ENCODE measurements around the gene RBM19.

Gene RBM19

DNA sequence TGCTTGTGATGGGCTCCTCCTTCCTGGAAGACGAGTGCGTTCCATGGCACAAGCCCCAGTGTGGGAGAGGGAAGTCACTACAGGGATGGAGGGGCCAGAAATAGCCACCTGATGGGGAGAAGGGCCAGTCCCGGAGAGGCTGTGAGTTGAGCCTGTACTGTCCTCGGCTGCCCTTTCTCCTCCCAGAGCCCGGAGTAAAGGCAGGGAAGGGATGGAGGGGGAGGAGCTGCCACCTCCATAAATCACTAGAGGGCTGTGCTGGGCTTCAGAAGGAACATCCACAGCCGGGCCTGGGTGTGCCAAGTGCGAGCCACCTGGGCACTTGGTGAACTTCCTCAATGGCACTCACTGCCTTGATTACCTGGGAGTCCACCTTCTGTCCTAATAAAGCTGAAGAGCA lies 110.1 kb downstream of the RBM19 start:
- TF ChIP-seq, protein P1, sequence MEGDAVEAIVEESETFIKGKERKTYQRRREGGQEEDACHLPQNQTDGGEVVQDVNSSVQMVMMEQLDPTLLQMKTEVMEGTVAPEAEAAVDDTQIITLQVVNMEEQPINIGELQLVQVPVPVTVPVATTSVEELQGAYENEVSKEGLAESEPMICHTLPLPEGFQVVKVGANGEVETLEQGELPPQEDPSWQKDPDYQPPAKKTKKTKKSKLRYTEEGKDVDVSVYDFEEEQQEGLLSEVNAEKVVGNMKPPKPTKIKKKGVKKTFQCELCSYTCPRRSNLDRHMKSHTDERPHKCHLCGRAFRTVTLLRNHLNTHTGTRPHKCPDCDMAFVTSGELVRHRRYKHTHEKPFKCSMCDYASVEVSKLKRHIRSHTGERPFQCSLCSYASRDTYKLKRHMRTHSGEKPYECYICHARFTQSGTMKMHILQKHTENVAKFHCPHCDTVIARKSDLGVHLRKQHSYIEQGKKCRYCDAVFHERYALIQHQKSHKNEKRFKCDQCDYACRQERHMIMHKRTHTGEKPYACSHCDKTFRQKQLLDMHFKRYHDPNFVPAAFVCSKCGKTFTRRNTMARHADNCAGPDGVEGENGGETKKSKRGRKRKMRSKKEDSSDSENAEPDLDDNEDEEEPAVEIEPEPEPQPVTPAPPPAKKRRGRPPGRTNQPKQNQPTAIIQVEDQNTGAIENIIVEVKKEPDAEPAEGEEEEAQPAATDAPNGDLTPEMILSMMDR (conservative IDR thresholded peaks at IDR 0.05; ENCODE audit: low read depth, low read length), result no peak
- no peaks in the 10 kb centered on the region for H3K36me3 ChIP-seq (ENCODE audit: insufficient read depth)
- H3K79me2 ChIP-seq (ENCODE audit: insufficient read depth, low read depth), result no peaks in the 10 kb centered on the region
- H2AFZ ChIP-seq (ENCODE audit: low read depth), result no peak overlapping the region
- H3K9ac ChIP-seq, result no peak overlapping the region
- H3K27ac ChIP-seq, result no peak overlapping the region
- no peaks in the 10 kb centered on the region for H4K20me1 ChIP-seq (ENCODE audit: insufficient read depth)
- no peak overlapping the region for H3K4me3 ChIP-seq (IDR thresholded peaks at IDR 0.05; ENCODE audit: insufficient read depth, low read depth, low read length)
- no peak overlapping the region for H3K4me2 ChIP-seq
- no peaks in the 10 kb centered on the region for H3K27me3 ChIP-seq (ENCODE audit: insufficient read depth, low read depth)
- no peaks in the 10 kb centered on the region for H3K4me1 ChIP-seq (ENCODE audit: low read depth, poor library complexity, severe bottlenecking)

DNA sequence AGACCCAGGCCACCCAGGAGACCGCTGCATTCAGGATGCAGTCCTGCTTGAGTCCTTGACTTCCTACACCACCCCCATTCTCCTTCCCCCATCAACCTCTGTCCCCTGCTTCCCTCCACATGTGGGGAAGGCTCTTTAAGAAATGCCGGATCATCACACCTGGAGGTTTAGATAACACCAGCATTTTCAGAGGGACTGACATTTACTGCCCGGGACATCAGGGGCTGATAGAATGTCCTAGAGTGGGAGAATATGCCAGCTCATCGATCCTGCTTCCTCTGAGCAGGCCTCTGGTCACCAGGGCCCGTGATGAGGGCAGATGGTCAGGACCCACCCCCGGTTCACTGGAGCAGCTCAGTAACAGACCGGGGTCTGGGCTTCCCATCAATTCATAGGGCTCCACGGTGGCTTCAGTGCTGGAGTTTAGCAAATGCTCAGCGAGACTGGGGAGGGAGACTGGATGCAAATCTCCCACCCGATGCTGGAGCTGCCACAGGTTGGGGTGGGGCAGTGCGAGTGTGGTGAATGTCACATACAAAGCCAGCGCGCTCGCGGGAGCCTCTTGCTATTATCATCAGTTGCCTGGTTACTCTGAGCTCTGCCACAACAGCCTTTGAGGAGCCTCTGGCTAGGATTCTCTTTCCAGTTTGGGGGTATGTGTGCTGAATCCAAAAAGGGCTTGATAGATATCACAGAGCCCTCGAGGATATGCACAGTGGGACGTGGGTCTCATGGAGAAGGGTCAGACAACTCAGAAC lies 111.6 kb downstream of the RBM19 start:
- H3K9ac ChIP-seq, result no peak overlapping the region
- TF ChIP-seq, protein P1 (conservative IDR thresholded peaks at IDR 0.05; ENCODE audit: low read depth, low read length), result no peak
- H3K4me2 ChIP-seq, result no peak overlapping the region
- H3K27ac ChIP-seq, result no peak overlapping the region
- H3K79me2 ChIP-seq (ENCODE audit: insufficient read depth, low read depth), result no peaks in the 10 kb centered on the region
- H4K20me1 ChIP-seq (ENCODE audit: insufficient read depth), result no peaks in the 10 kb centered on the region
- H3K36me3 ChIP-seq (ENCODE audit: insufficient read depth), result no peaks in the 10 kb centered on the region
- no peak overlapping the region for H2AFZ ChIP-seq (ENCODE audit: low read depth)
- no peaks in the 10 kb centered on the region for H3K4me1 ChIP-seq (ENCODE audit: low read depth, poor library complexity, severe bottlenecking)
- H3K27me3 ChIP-seq (ENCODE audit: insufficient read depth, low read depth), result no peaks in the 10 kb centered on the region
- H3K4me3 ChIP-seq (IDR thresholded peaks at IDR 0.05; ENCODE audit: insufficient read depth, low read depth, low read length), result no peak overlapping the region

DNA sequence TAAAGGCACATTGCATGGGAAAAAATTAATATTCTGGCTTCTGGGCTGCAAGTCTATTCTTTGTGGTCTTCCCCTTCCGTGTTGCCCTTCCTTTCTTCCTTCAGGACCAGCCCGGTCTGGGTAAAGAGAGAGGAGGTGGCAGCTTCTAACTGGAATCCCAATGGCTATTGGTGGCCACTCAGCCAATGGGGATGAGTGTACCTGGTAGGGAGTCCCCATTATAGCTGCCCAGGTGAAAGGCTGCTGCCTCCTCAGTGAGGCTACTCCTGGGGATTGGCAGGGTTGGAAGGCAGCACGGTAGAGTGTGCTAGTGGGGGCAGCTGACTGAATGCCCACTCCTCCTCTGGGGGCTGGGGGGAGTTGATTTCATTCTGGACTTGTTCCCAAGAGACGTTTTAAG lies 112.6 kb downstream of the RBM19 start:
- Histone ChIP-seq H2AFZ (ENCODE audit: low read depth) (no peak overlapping the region), H3K4me2 (no peak overlapping the region), H3K4me3 (IDR thresholded peaks at IDR 0.05; ENCODE audit: insufficient read depth, low read depth, low read length) (no peak overlapping the region), H3K36me3 (ENCODE audit: insufficient read depth) (no peaks in the 10 kb centered on the region), H4K20me1 (ENCODE audit: insufficient read depth) (no peaks in the 10 kb centered on the region), H3K79me2 (ENCODE audit: insufficient read depth, low read depth) (no peaks in the 10 kb centered on the region), H3K27me3 (ENCODE audit: insufficient read depth, low read depth) (no peaks in the 10 kb centered on the region), H3K9ac (no peak overlapping the region), H3K27ac (no peak overlapping the region), H3K4me1 (ENCODE audit: low read depth, poor library complexity, severe bottlenecking) (no peaks in the 10 kb centered on the region)
- TF ChIP-seq, protein P1 (conservative IDR thresholded peaks at IDR 0.05; ENCODE audit: low read depth, low read length), result no peak

DNA sequence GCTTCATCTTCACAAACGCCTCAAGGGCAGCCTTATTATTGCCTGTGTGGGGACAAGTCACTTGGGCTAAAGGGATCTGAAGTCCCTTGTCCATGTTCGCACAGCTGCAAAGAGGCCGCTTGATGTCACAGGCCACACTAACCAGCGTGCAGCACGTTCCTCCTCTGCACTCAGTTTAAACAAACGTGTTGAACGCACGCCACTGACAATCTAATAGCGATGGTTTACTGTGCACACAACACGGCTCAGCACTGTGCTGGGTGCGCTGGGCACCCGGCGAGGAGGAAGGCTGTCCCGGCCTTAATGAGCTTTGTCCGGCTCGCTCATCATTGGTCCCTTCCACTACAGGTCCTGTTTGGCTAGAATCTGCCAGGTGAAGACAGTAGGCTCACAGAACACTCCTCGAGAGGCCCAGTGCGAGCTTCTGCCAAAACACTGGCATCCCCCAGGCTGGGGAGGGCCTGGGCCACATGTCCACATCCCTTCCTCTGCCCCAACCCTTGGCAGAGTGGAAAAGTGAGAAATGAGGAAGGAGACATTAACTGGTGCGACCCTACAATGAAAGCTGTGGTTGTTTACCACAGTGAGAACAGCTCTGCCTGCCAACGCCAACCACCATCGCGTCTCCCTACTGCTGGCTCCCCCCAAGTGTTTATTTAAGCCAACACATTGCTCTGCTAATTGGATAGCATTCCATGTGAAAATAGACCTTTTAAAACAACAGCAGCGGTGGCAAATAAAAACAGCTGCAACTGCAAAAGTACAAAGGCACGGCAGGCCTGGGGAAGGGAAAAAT lies 113.2 kb downstream of the RBM19 start:
- no peak overlapping the region for H3K9ac ChIP-seq
- H3K79me2 ChIP-seq (ENCODE audit: insufficient read depth, low read depth), result no peaks in the 10 kb centered on the region
- TF ChIP-seq, protein P1 (conservative IDR thresholded peaks at IDR 0.05; ENCODE audit: low read depth, low read length), result no peak
- no peaks in the 10 kb centered on the region for H3K27me3 ChIP-seq (ENCODE audit: insufficient read depth, low read depth)
- H3K4me3 ChIP-seq (IDR thresholded peaks at IDR 0.05; ENCODE audit: insufficient read depth, low read depth, low read length), result no peak overlapping the region
- H3K27ac ChIP-seq, result no peak overlapping the region
- H4K20me1 ChIP-seq (ENCODE audit: insufficient read depth), result no peaks in the 10 kb centered on the region
- no peaks in the 10 kb centered on the region for H3K4me1 ChIP-seq (ENCODE audit: low read depth, poor library complexity, severe bottlenecking)
- no peak overlapping the region for H2AFZ ChIP-seq (ENCODE audit: low read depth)
- no peaks in the 10 kb centered on the region for H3K36me3 ChIP-seq (ENCODE audit: insufficient read depth)
- no peak overlapping the region for H3K4me2 ChIP-seq
